ENCODE data around the gene CNOT9. TPM values are rescaled to one million over a fixed set of nuclear protein-coding genes. Genes with fewer than 3 reads are reported as not detected.

Gene CNOT9
- total RNA-seq, 2 donors from 2014 or later: 20.3 to 26.2 TPM

- peaks cover 0 to 49% of the 10 kb centered on the region in 2 donors for H3K4me1 ChIP-seq
- peak overlapping the region; percentile 97 to 98 for H3K27ac ChIP-seq
- DNase-seq (ENCODE audit: low spot score): peak; percentile 61
- no peaks in the 10 kb centered on the region for H3K9me3 ChIP-seq
- H3K36me3 ChIP-seq: peaks cover 8% of the 10 kb centered on the region
- no peak for TF ChIP-seq CTCF (IDR thresholded peaks at IDR 0.05)
- H3K4me3 ChIP-seq: peak overlapping the region; percentile 74 to 81
- no peaks in the 10 kb centered on the region for H3K27me3 ChIP-seq
Measured at GRCh38 chr2:218569038-218569431, 396 bp downstream of the CNOT9 start.

GRCh38 chr2:218569661-218570500 lies 1.2 kb downstream of the CNOT9 start:
- no peaks in the 10 kb centered on the region for H3K9me3 ChIP-seq
- DNase-seq (ENCODE audit: low spot score): no peak
- no peak for TF ChIP-seq CTCF (IDR thresholded peaks at IDR 0.05)
- H3K27me3 ChIP-seq: no peaks in the 10 kb centered on the region
- H3K4me3 ChIP-seq: peak overlapping the region; percentile 74 to 81
- peaks cover 8% of the 10 kb centered on the region for H3K36me3 ChIP-seq
- peaks cover 0 to 54% of the 10 kb centered on the region in 2 donors for H3K4me1 ChIP-seq
- peak overlapping the region; percentile 97 to 98 for H3K27ac ChIP-seq

- DNase-seq (ENCODE audit: low spot score): no peak
- Histone ChIP-seq H3K4me3 (peak overlapping the region in 1 of 2 donors; percentile 74), H3K27ac (peak overlapping the region; percentile 97 to 98), H3K36me3 (peaks cover 8% of the 10 kb centered on the region), H3K4me1 (peaks cover 0 to 54% of the 10 kb centered on the region in 2 donors), H3K27me3 (no peaks in the 10 kb centered on the region), H3K9me3 (no peaks in the 10 kb centered on the region)
- TF ChIP-seq CTCF (IDR thresholded peaks at IDR 0.05): no peak
Measured at GRCh38 chr2:218570850-218571249, 2.2 kb downstream of the CNOT9 start.

GRCh38 chr2:218576854-218577253 lies 8.2 kb downstream of the CNOT9 start:
- Histone ChIP-seq H3K9me3 (no peaks in the 10 kb centered on the region), H3K4me3 (no peak overlapping the region), H3K27me3 (no peaks in the 10 kb centered on the region), H3K36me3 (peaks cover 16% of the 10 kb centered on the region), H3K27ac (peak overlapping the region in 1 of 2 donors; percentile 76), H3K4me1 (peaks cover 0 to 34% of the 10 kb centered on the region in 2 donors)
- no peak for DNase-seq (ENCODE audit: low spot score)
- TF ChIP-seq CTCF (IDR thresholded peaks at IDR 0.05): no peak

- Histone ChIP-seq H3K4me1 (peaks cover 0 to 32% of the 10 kb centered on the region in 2 donors), H3K27ac (peak overlapping the region; percentile 57 to 76), H3K36me3 (peaks cover 19% of the 10 kb centered on the region), H3K27me3 (no peaks in the 10 kb centered on the region), H3K4me3 (no peak overlapping the region), H3K9me3 (no peaks in the 10 kb centered on the region)
- no peak for DNase-seq (ENCODE audit: low spot score)
- no peak for TF ChIP-seq CTCF (IDR thresholded peaks at IDR 0.05)
Measured at GRCh38 chr2:218577482-218578220, 9.0 kb downstream of the CNOT9 start.
